Neural cell (in vitro differentiated cells): ENCODE results near the gene PAX6. TPM values are rescaled to one million over a fixed set of nuclear protein-coding genes. Genes with fewer than 3 reads are reported as not detected.
A peak's percentile ranks its signal among the peaks of the same experiment; 100 is the strongest.

Experiments used
- H2AFZ ChIP-seq: fragments of 200-600, 300-800 bp; sonication (generic), shearing (Covaris generic); 2 replicates; pipeline ENCODE4 v1.6.0; 2014; ENCODE audit warnings: low read depth, mild to moderate bottlenecking, antibody characterized with exemption, low read length, moderate library complexity
- H3F3A ChIP-seq: fragments of 200-600 bp; shearing (Covaris generic); 2 replicates; pipeline ENCODE4 v1.6.1; 2016; ENCODE audit warnings: mild to moderate bottlenecking, moderate library complexity, mixed read lengths, antibody characterized with exemption, low read length; ENCODE audit not compliant: insufficient read depth, poor library complexity, severe bottlenecking
- H3K27ac ChIP-seq: fragments of 200-600, 300-800 bp; sonication (generic), shearing (Covaris generic); 2 replicates; pipeline ENCODE4 v1.5.1; 2014; ENCODE audit warnings: mild to moderate bottlenecking, low read length, moderate library complexity
- H3K27me3 ChIP-seq: fragments of 300-800, 200-600 bp; sonication (generic), shearing (Covaris generic); 2 replicates; pipeline ENCODE4 v1.6.0; 2014; ENCODE audit warnings: mild to moderate bottlenecking, low read depth, low read length, moderate library complexity; ENCODE audit not compliant: insufficient read depth
- H3K36me3 ChIP-seq: fragments of 300-800, 200-600 bp; sonication (generic), shearing (Covaris generic); 2 replicates; pipeline ENCODE4 v1.5.1; 2014; ENCODE audit warnings: mild to moderate bottlenecking, antibody characterized with exemption, low read length, moderate library complexity; ENCODE audit not compliant: insufficient read depth
- H3K4me2 ChIP-seq: fragments of 300-800, 200-600 bp; sonication (generic), shearing (Covaris generic); 2 replicates; pipeline ENCODE4 v1.6.0; 2014; ENCODE audit warnings: mild to moderate bottlenecking, low read length
- H3K4me3 ChIP-seq: fragments of 300-800, 200-600 bp; sonication (generic), shearing (Covaris generic); 2 replicates; pipeline ENCODE4 v1.5.1; 2014; ENCODE audit warnings: mild to moderate bottlenecking, low read length, moderate library complexity
- H3K79me2 ChIP-seq: fragments of 200-600 bp; shearing (Covaris generic); replicated peaks from 2 replicates; pipeline ENCODE4 v1.6.0; 2014; ENCODE audit warnings: mild to moderate bottlenecking, low read length, moderate library complexity; ENCODE audit not compliant: insufficient read depth
- H3K9ac ChIP-seq: fragments of 300-800, 200-600 bp; sonication (generic), shearing (Covaris generic); 2 replicates; pipeline ENCODE4 v1.6.1; 2016; ENCODE audit warnings: mild to moderate bottlenecking, low read length, mixed read lengths
- H3K9me2 ChIP-seq: fragments of 200-600 bp; shearing (Covaris generic); 2 replicates; pipeline ENCODE4 v1.6.1; 2016; ENCODE audit warnings: mild to moderate bottlenecking, low read length, mixed read lengths; ENCODE audit not compliant: insufficient read depth
- H3K9me3 ChIP-seq: fragments of 200-600, 300-800 bp; sonication (generic), shearing (Covaris generic); 2 replicates; pipeline ENCODE4 v1.6.1; 2016; ENCODE audit warnings: mild to moderate bottlenecking, mixed run types, low read length, moderate library complexity, mixed read lengths
- H4K20me1 ChIP-seq: fragments of 200-600 bp; shearing (Covaris generic); 2 replicates; pipeline ENCODE4 v1.6.1; 2016; ENCODE audit warnings: mild to moderate bottlenecking, mixed run types; ENCODE audit not compliant: insufficient read depth
- CTCF ChIP-seq: fragments of 450-650 bp; IDR thresholded peaks from 2 replicates; pipeline ENCODE4 v1.5.1; 2014; ENCODE audit warnings: antibody characterized with exemption, mild to moderate bottlenecking, moderate library complexity; ENCODE audit not compliant: poor library complexity, severe bottlenecking
- EP300 ChIP-seq: fragments of 450-650 bp; conservative IDR thresholded peaks from 2 replicates; pipeline ENCODE4 v1.6.1; 2014; ENCODE audit warnings: antibody characterized with exemption, mild to moderate bottlenecking, moderate library complexity; ENCODE audit not compliant: poor library complexity, severe bottlenecking
- EZH2 ChIP-seq: fragments of 200-600, 300-800 bp; shearing (Covaris generic), sonication (generic); IDR thresholded peaks from 2 replicates; pipeline ENCODE4 v1.6.1; 2014; ENCODE audit warnings: antibody characterized with exemption, low read length, borderline replicate concordance, mild to moderate bottlenecking; ENCODE audit not compliant: insufficient read depth, poor library complexity, severe bottlenecking
- MXI1 ChIP-seq: fragments of 450-650 bp; conservative IDR thresholded peaks from 2 replicates; pipeline ENCODE4 v1.6.1; 2014; ENCODE audit warnings: antibody characterized with exemption, mild to moderate bottlenecking; ENCODE audit not compliant: poor library complexity, severe bottlenecking
- POLR2AphosphoS5 ChIP-seq: IDR thresholded peaks from 2 replicates; pipeline ENCODE4 v1.6.1; 2012
- RAD21 ChIP-seq: fragments of 450-650 bp; conservative IDR thresholded peaks from 2 replicates; pipeline ENCODE4 v1.6.1; 2014; ENCODE audit warnings: antibody characterized with exemption, mild to moderate bottlenecking, moderate library complexity
- REST ChIP-seq: IDR thresholded peaks from 2 replicates; pipeline ENCODE4 v1.6.1; 2012; ENCODE audit warnings: borderline replicate concordance
- SMC3 ChIP-seq: fragments of 450-650 bp; conservative IDR thresholded peaks from 2 replicates; pipeline ENCODE4 v1.6.1; 2014; ENCODE audit warnings: antibody characterized with exemption, mild to moderate bottlenecking, moderate library complexity; ENCODE audit not compliant: poor library complexity
- TAF1 ChIP-seq: IDR thresholded peaks from 2 replicates; pipeline ENCODE4 v1.6.1; 2012; ENCODE audit warnings: low read depth
- polyA plus RNA-seq: library from polyadenylated mRNA; depleted of rRNA; stranded (reverse); fragments of >200 nt; gene quantifications from 2 replicates; pipeline ENCODE4 v1.2.3, GENCODE V29; 2014

PAX6 gene
- polyA plus RNA-seq, 1 donor from 2014 or later = 74.7 TPM

GRCh38 chr11:31780078-31780477 lies 31.0 kb downstream of the PAX6 start:
- no peak for TF ChIP-seq TAF1
- peak; percentile 11 for TF ChIP-seq EP300
- TF ChIP-seq REST = peak; percentile 71
- no peak for TF ChIP-seq MXI1
- TF ChIP-seq POLR2AphosphoS5 = peak; percentile 30
- no peaks in the 10 kb centered on the region for H3K79me2 ChIP-seq
- H3K9me3 ChIP-seq = no peaks in the 10 kb centered on the region
- no peak overlapping the region for H2AFZ ChIP-seq
- no peak overlapping the region for H3K9ac ChIP-seq
- H4K20me1 ChIP-seq = no peaks in the 10 kb centered on the region
- peak overlapping the region; percentile 10 for H3K27ac ChIP-seq
- H3K36me3 ChIP-seq = no peaks in the 10 kb centered on the region
- no peaks in the 10 kb centered on the region for H3K27me3 ChIP-seq
- peak overlapping the region; percentile 14 for H3K4me3 ChIP-seq
- H3F3A ChIP-seq = no peaks in the 10 kb centered on the region
- H3K9me2 ChIP-seq = no peaks in the 10 kb centered on the region
- H3K4me2 ChIP-seq = no peak overlapping the region

GRCh38 chr11:31779374-31779791 lies 31.7 kb downstream of the PAX6 start:
- no peak overlapping the region for H3K9ac ChIP-seq
- H3K4me3 ChIP-seq = no peak overlapping the region
- no peak overlapping the region for H2AFZ ChIP-seq
- H3F3A ChIP-seq = no peaks in the 10 kb centered on the region
- H3K4me2 ChIP-seq = no peak overlapping the region
- H4K20me1 ChIP-seq = no peaks in the 10 kb centered on the region
- H3K27ac ChIP-seq = no peak overlapping the region
- H3K36me3 ChIP-seq = no peaks in the 10 kb centered on the region
- no peaks in the 10 kb centered on the region for H3K79me2 ChIP-seq
- H3K27me3 ChIP-seq = no peaks in the 10 kb centered on the region
- no peak for TF ChIP-seq REST
- TF ChIP-seq CTCF = no peak
- no peak for TF ChIP-seq EZH2
- TF ChIP-seq SMC3 = no peak
- TF ChIP-seq TAF1 = no peak
- no peak for TF ChIP-seq EP300
- no peak for TF ChIP-seq MXI1
- TF ChIP-seq POLR2AphosphoS5 = no peak
- no peak for TF ChIP-seq RAD21
- H3K9me3 ChIP-seq = no peaks in the 10 kb centered on the region
- H3K9me2 ChIP-seq = no peaks in the 10 kb centered on the region
